Chondrocyte (in vitro differentiated cells): ENCODE measurements around the gene IDNK. TPM values are rescaled to one million over a fixed set of nuclear protein-coding genes. Genes with fewer than 3 reads are reported as not detected.

ENCODE experiments used
- DNase-seq: peaks from one replicate; pipeline ENCODE4 v3.0.0; 2021; ENCODE audit warnings: mixed read lengths, low spot score
- H3K27ac Mint-ChIP-seq: one replicate; pipeline ENCODE4 v1.8.0; 2021; ENCODE audit warnings: mild to moderate bottlenecking, moderate library complexity, mixed read lengths; ENCODE audit not compliant: unreplicated experiment
- H3K27me3 Mint-ChIP-seq: 2 replicates; pipeline ENCODE4 v1.8.0; 2021; ENCODE audit warnings: low read depth, mixed read lengths
- H3K36me3 Mint-ChIP-seq: 2 replicates; pipeline ENCODE4 v1.8.0; 2021; ENCODE audit warnings: low read depth, mixed read lengths
- H3K4me1 Mint-ChIP-seq: 2 replicates; pipeline ENCODE4 v1.8.0; 2021; ENCODE audit warnings: low read depth, mild to moderate bottlenecking, mixed read lengths
- H3K4me3 Mint-ChIP-seq: one replicate; pipeline ENCODE4 v1.8.0; 2021; ENCODE audit warnings: mild to moderate bottlenecking, moderate library complexity, mixed read lengths; ENCODE audit not compliant: unreplicated experiment
- H3K9me3 Mint-ChIP-seq: 2 replicates; pipeline ENCODE4 v1.8.0; 2021; ENCODE audit warnings: low read depth, mixed read lengths
- CTCF ChIP-seq: fragments of 200-600 bp; sonication (generic); IDR thresholded peaks from 2 replicates; pipeline ENCODE4 v1.5.0; 2021; ENCODE audit warnings: antibody characterized with exemption, mild to moderate bottlenecking, moderate library complexity
- total RNA-seq: library from RNA; stranded (reverse); gene quantifications from 3 replicates; pipeline ENCODE4 v1.2.1, GENCODE V29; 2021

The IDNK gene
- total RNA-seq, 1 donor from 2014 or later: 2.3 TPM

GRCh38 chr9:83649080-83649479 is 26.1 kb downstream of the IDNK start:
- H3K36me3 Mint-ChIP-seq: peaks cover 29% of the 10 kb centered on the region

GRCh38 chr9:83649515-83649914 is 26.6 kb downstream of the IDNK start:
- no peak overlapping the region for H3K27ac Mint-ChIP-seq
- H3K9me3 Mint-ChIP-seq: peaks cover 6% of the 10 kb centered on the region
- no peak for TF ChIP-seq CTCF
- H3K4me1 Mint-ChIP-seq: no peaks in the 10 kb centered on the region
- H3K27me3 Mint-ChIP-seq: no peaks in the 10 kb centered on the region
- no peak overlapping the region for H3K4me3 Mint-ChIP-seq
- H3K36me3 Mint-ChIP-seq: peaks cover 31% of the 10 kb centered on the region
- DNase-seq: no peak

More at GRCh38 chr9:83649080-83649479, 26.1 kb downstream of the IDNK start:
- Mint-ChIP-seq H3K4me1 (no peaks in the 10 kb centered on the region), H3K4me3 (no peak overlapping the region), H3K9me3 (peaks cover 6% of the 10 kb centered on the region), H3K27me3 (no peaks in the 10 kb centered on the region), H3K27ac (no peak overlapping the region)
- peak; percentile 79 for TF ChIP-seq CTCF
- no peak for DNase-seq

- Mint-ChIP-seq H3K27me3 (no peaks in the 10 kb centered on the region), H3K27ac (no peak overlapping the region), H3K36me3 (peaks cover 37% of the 10 kb centered on the region), H3K9me3 (peaks cover 6% of the 10 kb centered on the region), H3K4me1 (no peaks in the 10 kb centered on the region), H3K4me3 (no peak overlapping the region)
- TF ChIP-seq CTCF: no peak
- DNase-seq: no peak
These were observed 28.6 kb downstream of the IDNK start for GRCh38 chr9:83651558-83651957.

GRCh38 chr9:83652433-83652832 is 29.5 kb downstream of the IDNK start:
- peaks cover 6% of the 10 kb centered on the region for H3K9me3 Mint-ChIP-seq
- no peak overlapping the region for H3K4me3 Mint-ChIP-seq
- no peak for DNase-seq
- H3K36me3 Mint-ChIP-seq: peaks cover 37% of the 10 kb centered on the region
- no peaks in the 10 kb centered on the region for H3K27me3 Mint-ChIP-seq
- no peaks in the 10 kb centered on the region for H3K4me1 Mint-ChIP-seq
- no peak for TF ChIP-seq CTCF
- no peak overlapping the region for H3K27ac Mint-ChIP-seq

- peaks cover 34% of the 10 kb centered on the region for H3K36me3 Mint-ChIP-seq
- H3K4me3 Mint-ChIP-seq: no peak overlapping the region
- no peaks in the 10 kb centered on the region for H3K27me3 Mint-ChIP-seq
- no peak overlapping the region for H3K27ac Mint-ChIP-seq
- TF ChIP-seq CTCF: no peak
- peaks cover 6% of the 10 kb centered on the region for H3K9me3 Mint-ChIP-seq
- DNase-seq: no peak
- H3K4me1 Mint-ChIP-seq: no peaks in the 10 kb centered on the region
These were observed 32.5 kb downstream of the IDNK start for GRCh38 chr9:83655433-83655832.
